Measurements from ENCODE around the gene SH2D3C.

SH2D3C gene

DNA sequence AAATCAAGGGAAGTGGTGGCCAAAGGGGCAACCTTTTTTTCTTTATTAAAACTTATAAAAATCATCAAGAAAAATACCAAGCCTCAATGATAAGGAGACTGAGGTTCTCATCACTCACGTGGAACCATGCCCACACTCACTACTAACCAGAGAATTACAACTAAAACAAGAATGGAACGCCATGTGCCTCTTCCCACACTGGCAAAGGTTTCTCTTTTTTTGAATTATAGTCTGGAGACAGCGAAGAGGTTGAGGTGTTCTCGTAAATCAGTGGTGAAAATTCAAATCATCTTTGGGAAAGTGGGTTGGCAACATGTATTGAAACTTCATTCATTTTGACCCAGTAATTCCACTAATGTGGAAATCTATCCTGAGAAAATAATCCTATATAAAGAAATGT lies 43.6 kb upstream of the SH2D3C start:
- Histone ChIP-seq H3F3A (ENCODE audit: insufficient read depth, low read length) (0 out of 2 replicates have a peak, but pooled peaks cover 3% of the 10 kb centered on the region), H3K4me1 (ENCODE audit: low read length) (no peaks in the 10 kb centered on the region), H3K9me3 (replicated peaks; ENCODE audit: insufficient read depth, low read length) (no peaks in the 10 kb centered on the region), H4K20me1 (ENCODE audit: insufficient read depth, low read length) (no peaks in the 10 kb centered on the region), H3K27me3 (replicated peaks; ENCODE audit: insufficient read depth, low read length) (no peaks in the 10 kb centered on the region; the same call in 1 of the 2 replicates), H3K27ac (ENCODE audit: low read length) (no peak overlapping the region), H3K79me2 (ENCODE audit: low read length) (no peaks in the 10 kb centered on the region), H3K36me3 (replicated peaks; ENCODE audit: insufficient read depth, low read length) (no peaks in the 10 kb centered on the region), H3K9ac (ENCODE audit: low read length) (no peak overlapping the region), H3K4me3 (ENCODE audit: low read length) (no peak overlapping the region), H2AFZ (ENCODE audit: low read length) (no peak overlapping the region), H3K9me2 (replicated peaks; ENCODE audit: insufficient read depth, low read length) (no peaks in the 10 kb centered on the region), H3K4me2 (ENCODE audit: low read depth, low read length) (no peak overlapping the region)
- no peak for DNase-seq
- TF ChIP-seq EZH2 (optimal IDR thresholded peaks at IDR 0.05; ENCODE audit: low read depth, low read length) (no peak), EZH2phosphoT487 (IDR thresholded peaks at IDR 0.05; ENCODE audit: low read length) (no peak), CTCF (IDR thresholded peaks at IDR 0.05; ENCODE audit: low read length) (no peak)

DNA sequence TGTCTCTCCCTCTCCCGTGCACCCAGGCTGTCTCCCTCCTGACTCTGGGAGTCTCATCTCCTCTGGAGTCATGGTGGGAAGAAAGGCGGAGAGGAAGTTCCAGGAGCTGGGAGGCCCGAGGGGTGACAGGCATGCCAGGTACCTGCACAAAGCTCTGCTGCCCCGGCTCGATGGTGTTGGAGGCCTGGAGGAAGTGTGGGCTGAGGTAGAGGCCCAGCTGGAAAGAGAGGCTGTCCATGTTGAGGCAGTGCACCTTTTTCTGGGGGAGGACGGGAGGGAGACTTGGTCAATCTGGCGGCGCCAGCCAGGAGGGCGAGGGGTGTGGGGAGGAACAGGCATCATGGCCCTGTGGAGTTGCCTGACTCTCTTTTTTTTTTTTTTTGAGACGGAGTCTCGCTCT lies 40.1 kb upstream of the SH2D3C start:
- no peak for DNase-seq
- Histone ChIP-seq H2AFZ (ENCODE audit: low read length) (no peak overlapping the region), H3K4me3 (ENCODE audit: low read length) (no peak overlapping the region), H3K27ac (ENCODE audit: low read length) (no peak overlapping the region), H3K9me3 (replicated peaks; ENCODE audit: insufficient read depth, low read length) (no peaks in the 10 kb centered on the region), H3K4me2 (ENCODE audit: low read depth, low read length) (no peak overlapping the region), H3K4me1 (ENCODE audit: low read length) (no peaks in the 10 kb centered on the region), H3F3A (ENCODE audit: insufficient read depth, low read length) (0 out of 2 replicates have a peak, but pooled peaks cover 3% of the 10 kb centered on the region), H3K36me3 (replicated peaks; ENCODE audit: insufficient read depth, low read length) (no peaks in the 10 kb centered on the region; the same call in 1 of the 2 replicates), H3K9me2 (replicated peaks; ENCODE audit: insufficient read depth, low read length) (no peaks in the 10 kb centered on the region), H3K27me3 (replicated peaks; ENCODE audit: insufficient read depth, low read length) (no peaks in the 10 kb centered on the region), H3K9ac (ENCODE audit: low read length) (no peak overlapping the region), H3K79me2 (ENCODE audit: low read length) (no peaks in the 10 kb centered on the region), H4K20me1 (ENCODE audit: insufficient read depth, low read length) (no peaks in the 10 kb centered on the region)
- no peak for TF ChIP-seq EZH2 (optimal IDR thresholded peaks at IDR 0.05; ENCODE audit: low read depth, low read length)
- no peak for TF ChIP-seq CTCF (IDR thresholded peaks at IDR 0.05; ENCODE audit: low read length)
- TF ChIP-seq EZH2phosphoT487 (IDR thresholded peaks at IDR 0.05; ENCODE audit: low read length) = no peak

DNA sequence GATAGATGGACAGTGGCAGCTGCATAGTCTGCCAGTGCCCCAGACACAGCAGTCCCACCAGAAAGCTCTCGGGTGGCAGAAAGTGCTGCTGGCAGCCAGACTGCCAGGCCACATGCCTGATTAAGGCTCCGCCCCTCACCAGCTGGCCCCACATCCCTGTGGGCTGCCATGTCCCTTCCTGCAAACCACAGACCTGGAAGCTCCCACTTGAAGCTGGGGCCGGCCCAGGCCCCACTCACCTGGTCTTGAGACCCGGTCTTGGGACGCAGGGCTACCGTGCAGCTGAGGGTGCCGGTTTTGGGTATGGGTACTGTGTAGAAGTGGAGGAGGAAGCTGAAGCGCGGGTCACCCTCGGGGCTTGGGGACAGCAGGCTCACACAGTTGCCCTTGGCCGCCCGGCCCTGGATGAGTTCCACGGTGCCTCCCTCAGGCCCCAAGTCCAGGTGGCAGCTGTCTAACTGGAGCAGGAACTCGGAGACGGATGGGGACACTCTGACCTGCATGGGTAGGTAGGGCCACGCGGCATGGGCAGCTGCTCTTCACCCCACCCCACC lies 39.5 kb upstream of the SH2D3C start:
- H3K4me3 ChIP-seq (ENCODE audit: low read length) = no peak overlapping the region
- no peaks in the 10 kb centered on the region for H3K9me2 ChIP-seq (replicated peaks; ENCODE audit: insufficient read depth, low read length)
- no peaks in the 10 kb centered on the region for H3K9me3 ChIP-seq (replicated peaks; ENCODE audit: insufficient read depth, low read length)
- no peaks in the 10 kb centered on the region; the same call in 1 of the 2 replicates for H3K36me3 ChIP-seq (replicated peaks; ENCODE audit: insufficient read depth, low read length)
- H3K27ac ChIP-seq (ENCODE audit: low read length) = no peak overlapping the region
- no peak overlapping the region for H2AFZ ChIP-seq (ENCODE audit: low read length)
- no peaks in the 10 kb centered on the region for H3K27me3 ChIP-seq (replicated peaks; ENCODE audit: insufficient read depth, low read length)
- H3K79me2 ChIP-seq (ENCODE audit: low read length) = no peaks in the 10 kb centered on the region
- no peaks in the 10 kb centered on the region for H4K20me1 ChIP-seq (ENCODE audit: insufficient read depth, low read length)
- no peak overlapping the region for H3K9ac ChIP-seq (ENCODE audit: low read length)
- DNase-seq = no peak
- 0 out of 2 replicates have a peak, but pooled peaks cover 3% of the 10 kb centered on the region for H3F3A ChIP-seq (ENCODE audit: insufficient read depth, low read length)
- H3K4me2 ChIP-seq (ENCODE audit: low read depth, low read length) = no peak overlapping the region
- TF ChIP-seq EZH2phosphoT487 (IDR thresholded peaks at IDR 0.05; ENCODE audit: low read length) = no peak
- TF ChIP-seq CTCF (IDR thresholded peaks at IDR 0.05; ENCODE audit: low read length) = no peak
- no peak for TF ChIP-seq EZH2 (optimal IDR thresholded peaks at IDR 0.05; ENCODE audit: low read depth, low read length)
- H3K4me1 ChIP-seq (ENCODE audit: low read length) = no peaks in the 10 kb centered on the region
